Middle frontal gyrus (tissue), 1 donor: Measurements from ENCODE around the gene FOXN4.

Experiments
- DNase-seq: peaks from one replicate; pipeline ENCODE4 v3.0.0-alpha.2; 2015; ENCODE audit warnings: low spot score; ENCODE audit errors: extremely low spot score

FOXN4 gene

DNA sequence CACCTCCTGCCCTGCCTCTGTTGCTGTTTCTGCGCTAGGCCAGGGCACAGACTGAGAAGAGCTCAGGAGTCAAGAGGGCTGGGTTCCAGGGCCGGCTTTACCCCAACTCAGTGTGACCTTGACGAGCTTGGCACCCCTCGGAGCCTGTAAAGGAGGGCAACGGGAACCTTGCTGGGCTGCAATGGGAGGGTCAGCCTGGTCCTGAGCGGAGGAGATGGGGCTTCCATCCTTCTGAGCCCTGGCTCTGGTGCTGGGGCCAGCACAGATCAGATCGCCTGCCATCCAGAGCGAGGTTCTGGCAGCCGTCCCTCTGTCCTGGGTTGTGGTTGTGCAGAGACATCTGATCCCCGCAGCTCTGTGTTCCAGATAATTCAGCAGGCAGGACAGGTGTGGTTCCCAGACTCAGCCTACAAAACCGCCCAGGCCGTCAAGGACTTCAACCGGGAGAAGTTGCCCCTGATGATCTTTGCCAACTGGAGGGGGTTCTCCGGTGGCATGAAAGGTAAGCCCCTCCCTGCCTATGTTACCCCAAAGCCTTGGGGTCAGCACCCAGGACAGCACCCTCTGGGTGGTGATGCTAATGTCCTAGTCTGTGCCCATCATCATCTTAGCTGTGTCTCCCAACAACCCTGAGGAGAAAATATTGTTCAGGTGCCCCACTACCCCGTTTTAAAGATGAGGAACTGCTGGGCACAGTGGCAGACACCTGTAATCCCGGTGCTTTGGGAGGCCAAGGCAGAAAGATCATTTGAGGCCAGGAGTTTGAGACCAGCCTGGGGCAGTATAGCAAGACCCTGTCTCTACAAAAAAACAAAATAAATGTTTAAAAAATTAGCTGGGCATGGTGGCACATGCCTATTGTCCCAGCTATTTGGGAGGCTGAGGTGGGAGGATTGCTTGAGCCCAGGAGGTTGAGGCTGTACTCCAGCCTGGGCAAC, 50.2 kb downstream of the FOXN4 start:
- DNase-seq = no peak

DNA sequence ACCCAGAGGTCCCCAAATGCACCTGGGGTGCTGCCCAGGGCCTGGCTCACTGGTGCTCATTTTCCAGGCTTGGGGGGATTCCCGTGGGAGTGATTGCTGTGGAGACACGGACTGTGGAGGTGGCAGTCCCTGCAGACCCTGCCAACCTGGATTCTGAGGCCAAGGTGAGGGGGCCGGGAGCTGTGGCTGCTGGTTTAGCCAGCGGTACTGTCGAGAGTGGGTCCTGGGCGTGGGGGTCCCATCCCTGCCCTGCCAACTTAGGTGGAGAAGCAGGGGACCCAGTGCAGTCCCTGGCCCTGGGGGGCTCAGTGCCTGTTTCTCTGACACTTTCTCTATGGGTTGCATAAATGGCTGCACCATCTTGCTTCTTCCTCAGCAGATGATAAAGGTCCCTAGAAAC, 50.9 kb downstream of the FOXN4 start:
- no peak for DNase-seq

DNA sequence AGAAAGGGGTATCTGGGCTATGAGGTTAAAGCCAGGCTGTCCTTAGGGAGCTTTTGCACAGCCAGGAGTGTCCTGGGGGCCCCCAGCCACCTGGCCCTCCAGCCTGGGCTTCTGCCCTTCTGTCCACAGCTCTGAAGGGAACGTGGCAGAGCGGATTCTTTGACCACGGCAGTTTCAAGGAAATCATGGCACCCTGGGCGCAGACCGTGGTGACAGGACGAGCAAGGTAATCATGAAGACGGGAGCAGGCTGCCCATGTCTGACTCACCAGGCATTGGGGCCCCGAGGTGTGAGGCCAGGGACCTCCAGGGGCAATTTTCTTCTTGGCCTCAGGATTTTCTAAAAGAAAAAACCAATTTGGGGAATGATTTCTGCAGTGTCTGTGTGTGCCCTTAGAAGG, 53.1 kb downstream of the FOXN4 start:
- DNase-seq = no peak

DNA sequence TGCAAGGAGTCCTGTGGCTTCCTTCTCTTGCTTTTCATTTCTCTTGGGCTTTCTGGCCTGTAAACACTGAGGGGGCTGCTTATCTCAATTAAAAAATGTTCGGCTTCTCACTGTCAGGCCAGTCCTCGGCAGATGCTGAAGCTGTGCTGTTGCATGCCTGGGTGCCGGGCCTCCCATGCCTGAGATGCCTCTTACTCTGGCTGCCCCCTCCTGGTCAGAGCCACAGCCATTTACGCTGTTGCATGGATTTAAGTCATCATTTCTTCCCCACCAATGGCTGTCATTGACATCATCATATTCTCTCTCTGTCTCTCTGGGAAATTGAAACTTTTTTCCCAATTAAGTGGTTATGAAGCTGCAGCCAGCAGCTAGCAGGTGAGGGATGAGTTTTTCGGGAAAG, 53.7 kb downstream of the FOXN4 start:
- DNase-seq = no peak

DNA sequence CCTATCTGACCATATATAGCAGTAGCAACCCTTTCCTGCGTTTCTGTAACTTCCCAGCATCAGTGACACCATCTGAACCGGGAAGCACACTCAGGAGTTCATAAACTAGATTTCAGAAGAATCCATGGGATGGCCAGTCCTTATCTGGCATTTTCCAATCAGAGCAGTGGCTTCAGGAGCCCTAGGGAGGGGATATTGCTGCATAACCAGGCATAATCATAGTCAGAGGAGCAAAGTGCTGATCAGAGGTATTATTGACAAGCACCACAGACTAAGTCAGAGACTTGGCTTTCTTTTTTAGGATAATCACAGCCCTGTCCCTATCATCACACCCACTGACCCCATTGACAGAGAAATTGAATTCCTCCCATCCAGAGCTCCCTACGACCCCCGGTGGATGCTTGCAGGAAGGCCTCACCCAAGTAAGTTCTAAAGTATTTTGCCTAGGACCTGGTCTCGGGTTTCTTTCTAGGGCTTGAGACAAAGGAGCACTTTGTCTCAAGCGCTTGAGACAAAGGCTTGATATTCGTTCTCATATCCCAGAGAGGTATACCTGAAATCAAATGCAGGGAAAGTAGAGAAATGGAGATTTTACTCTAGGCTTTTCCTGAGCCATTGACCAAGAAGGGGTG, 55.1 kb downstream of the FOXN4 start:
- no peak for DNase-seq

DNA sequence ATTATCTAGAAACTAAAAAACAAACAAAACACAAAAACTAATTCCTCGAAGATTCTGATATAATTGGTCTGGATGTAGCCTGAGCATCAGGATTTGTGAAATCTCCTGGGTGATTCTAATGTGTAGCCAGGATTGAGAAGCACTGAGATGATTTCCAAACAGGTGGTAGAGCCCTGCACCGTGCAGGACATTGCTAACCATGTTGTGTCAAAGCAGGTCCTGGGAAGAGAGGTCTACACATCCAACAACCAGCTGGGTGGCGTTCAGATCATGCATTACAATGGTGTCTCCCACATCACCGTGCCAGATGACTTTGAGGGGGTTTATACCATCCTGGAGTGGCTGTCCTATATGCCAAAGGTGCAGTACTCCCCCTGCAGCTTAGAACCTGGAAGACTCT, 56.3 kb downstream of the FOXN4 start:
- DNase-seq = no peak

DNA sequence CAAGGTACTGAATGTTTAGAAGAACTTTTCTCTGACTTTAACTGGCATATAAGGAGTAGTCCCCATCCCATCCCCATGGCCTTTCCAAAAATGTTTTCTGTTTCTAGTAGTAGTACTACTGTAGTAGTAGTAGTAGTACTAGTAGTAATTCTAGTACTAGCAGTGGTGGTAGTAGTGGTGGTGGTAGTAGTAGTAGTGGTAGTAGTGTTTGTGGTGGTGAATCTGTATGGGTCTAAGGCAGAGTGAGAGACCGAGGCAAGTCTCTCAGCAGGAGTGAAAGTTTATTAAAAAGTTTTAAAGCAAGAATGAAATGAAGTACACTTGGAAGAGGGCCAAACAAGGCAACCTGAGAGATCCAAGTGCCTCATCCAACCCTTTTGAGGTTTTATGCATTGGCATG, 58.6 kb downstream of the FOXN4 start:
- DNase-seq = no peak

DNA sequence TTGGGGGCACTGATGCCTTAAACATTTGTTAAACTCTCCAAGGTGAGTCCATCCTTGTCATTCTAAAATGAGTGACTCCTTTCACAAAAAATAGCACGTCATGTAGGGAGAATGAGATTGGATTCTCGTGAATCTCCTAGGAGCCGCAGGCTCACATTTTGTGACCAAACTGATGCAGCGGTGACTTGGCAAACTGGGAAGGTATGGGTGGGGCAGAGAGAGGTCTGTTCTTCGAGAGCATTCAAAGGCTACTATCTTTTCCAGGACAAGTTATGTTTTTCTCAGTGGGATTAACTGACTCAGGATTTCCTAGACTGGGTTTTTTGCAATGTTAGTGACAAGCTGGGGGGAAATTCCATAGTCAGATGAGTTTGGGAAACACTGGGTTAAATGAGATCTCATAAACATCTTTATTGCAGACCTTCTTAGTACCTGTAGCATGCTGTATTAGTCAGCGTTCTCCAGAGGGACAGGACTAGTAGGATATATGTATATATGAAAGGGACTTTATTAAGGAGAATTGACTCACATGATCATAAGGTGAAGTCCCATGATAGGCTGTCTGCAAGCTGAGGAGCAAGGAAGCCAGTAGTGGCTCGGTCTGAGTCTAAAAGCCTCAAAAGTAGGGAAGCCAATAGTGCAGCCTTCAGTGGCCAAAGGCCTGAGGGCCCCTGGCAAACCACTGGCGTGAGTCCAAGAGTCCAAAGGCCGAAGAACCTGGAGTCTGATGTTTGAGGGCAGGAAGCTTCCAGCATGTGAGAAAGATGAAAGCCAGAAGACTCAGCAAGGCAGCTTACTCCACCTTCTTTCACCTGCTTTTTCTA, 61.0 kb downstream of the FOXN4 start:
- DNase-seq = no peak

DNA sequence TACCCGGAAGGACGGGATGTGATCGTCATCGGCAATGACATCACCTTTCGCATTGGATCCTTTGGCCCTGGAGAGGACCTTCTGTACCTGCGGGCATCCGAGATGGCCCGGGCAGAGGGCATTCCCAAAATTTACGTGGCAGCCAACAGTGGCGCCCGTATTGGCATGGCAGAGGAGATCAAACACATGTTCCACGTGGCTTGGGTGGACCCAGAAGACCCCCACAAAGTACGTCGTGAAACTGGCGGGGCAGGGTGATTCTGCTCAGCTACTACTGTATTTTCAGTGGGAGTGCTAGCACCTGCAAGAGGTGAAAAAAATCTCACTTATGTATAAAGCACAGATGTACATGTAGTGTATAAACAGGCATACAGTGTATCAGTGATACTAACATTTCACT, 62.9 kb downstream of the FOXN4 start:
- DNase-seq = no peak

DNA sequence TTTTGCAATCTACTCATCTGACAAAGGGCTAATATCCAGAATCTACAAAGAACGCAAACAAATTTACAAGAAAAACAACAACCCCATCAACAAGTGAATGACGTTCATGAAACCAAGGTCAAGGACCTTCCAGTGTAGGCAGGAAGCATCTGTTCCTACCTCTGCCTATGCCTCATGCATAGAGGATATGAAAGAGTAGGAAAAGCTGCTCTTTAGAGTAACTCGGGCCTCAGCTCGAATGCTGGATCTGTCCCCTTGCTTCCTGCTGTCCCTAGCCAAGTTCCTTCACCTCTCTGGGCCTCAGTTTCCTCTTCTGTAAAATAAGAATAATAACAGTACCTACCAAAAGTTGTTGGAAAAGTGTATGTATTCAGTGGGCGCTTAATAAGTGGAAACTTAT, 65.0 kb downstream of the FOXN4 start:
- DNase-seq = no peak

DNA sequence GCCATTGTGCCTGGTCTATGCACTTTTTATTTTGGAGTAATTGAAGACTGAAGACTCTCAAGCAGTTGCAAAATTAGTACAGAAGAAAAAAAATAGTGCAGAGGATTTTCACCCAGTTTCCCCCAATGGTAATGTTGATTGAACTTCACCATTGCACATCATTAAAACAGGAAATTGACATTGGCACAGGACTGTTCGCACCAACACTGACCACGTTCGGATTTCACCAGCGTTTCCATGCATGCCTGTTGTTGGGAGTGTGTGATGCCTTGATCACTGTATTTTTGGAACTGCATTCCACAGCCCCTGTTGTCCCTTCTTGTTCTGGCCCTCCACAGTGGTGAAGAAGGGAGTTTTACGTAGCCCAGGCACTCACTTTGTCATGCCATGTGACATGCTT, 67.1 kb downstream of the FOXN4 start:
- no peak for DNase-seq

DNA sequence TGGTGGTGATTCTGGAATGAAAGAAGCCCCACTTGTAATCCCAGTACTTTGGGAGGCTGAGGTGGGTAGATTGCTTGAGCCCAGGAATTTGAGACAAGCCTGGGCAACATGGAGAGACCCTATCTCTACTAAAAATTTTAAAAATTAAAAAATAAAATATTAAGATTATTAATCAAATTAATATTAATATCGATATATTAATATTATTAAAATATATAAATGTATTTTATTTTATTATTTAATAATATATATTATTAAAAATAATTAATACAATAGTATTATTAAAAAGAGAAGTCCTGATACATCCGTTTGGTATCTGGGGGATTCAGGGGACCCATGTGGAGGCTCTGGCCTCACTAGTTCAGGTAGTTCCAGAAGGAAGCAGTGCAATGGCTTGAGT, 68.7 kb downstream of the FOXN4 start:
- no peak for DNase-seq

DNA sequence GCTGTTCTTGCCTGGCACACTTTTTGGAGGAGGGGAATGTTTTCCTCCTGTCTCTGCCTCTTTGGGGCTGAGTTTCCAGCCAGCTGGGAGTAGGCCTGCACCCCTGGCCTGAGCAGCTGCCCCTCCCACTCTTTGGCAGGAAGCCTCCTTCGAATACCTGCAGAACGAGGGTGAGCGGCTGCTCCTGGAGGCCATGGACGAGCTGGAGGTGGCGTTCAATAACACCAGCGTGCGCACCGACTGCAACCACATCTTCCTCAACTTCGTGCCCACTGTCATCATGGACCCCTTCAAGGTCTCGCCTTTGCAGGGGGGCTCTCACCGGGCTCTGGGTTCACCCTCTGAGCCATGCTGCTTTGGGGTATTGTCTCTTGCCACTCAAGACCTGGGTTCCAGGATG, 69.4 kb downstream of the FOXN4 start:
- no peak for DNase-seq

DNA sequence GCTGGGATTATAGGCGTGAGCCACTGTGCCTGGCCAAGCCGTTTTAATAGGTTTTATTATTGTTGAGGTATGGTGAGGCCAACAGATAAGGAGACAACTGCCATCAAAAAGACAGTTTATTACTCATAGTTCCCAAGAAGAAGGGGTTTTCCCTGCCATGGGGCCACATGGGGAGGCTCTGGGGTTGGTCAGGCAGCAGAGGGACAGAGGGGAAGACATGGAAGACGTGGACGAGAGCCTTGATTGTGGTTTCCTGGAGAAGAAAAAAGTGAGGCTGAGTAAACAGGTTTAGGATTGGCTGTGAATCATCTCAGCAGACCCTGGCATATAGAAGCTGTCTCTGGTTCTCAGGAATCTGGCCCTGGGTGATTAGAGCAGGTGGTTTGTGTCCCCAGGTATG, 69.9 kb downstream of the FOXN4 start:
- DNase-seq = no peak

DNA sequence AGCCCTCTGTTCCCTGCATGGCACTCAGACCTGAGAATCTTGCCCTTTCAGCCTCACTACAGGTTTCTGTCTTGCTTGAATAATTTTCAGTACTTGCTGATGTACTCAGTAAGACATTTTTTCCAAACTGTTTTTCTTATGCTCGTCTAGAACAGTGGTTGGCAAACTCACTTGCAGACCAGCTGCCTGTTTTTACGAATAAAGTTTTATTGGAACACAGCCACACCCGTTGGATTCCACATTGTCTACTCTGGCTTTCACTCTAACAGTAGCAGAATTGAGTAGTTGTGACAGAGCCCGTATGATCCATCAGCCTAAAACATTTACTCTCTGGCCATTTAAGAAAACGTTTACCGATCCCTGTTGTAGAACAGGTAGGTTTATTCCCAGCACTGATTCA, 72.8 kb downstream of the FOXN4 start:
- no peak for DNase-seq

DNA sequence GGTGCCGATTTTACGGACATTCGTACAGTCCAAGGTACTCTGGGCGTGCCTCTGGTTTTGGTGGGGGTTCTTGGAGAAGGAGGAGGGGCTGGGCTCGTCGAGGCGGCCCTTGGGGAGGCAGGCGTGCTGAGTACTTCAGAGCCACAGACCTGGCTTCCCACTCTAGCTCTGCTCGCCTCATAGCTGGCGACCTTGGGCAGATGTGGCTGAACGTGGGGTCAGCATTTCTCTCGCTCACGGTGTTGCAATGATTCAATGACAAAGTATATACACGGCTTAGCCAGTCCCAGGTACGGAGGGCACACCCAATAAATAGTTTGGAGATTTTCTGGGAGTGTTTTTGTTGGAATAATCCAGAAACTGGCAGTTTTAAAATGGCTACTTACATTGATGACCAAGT, 75.1 kb downstream of the FOXN4 start:
- no peak for DNase-seq

DNA sequence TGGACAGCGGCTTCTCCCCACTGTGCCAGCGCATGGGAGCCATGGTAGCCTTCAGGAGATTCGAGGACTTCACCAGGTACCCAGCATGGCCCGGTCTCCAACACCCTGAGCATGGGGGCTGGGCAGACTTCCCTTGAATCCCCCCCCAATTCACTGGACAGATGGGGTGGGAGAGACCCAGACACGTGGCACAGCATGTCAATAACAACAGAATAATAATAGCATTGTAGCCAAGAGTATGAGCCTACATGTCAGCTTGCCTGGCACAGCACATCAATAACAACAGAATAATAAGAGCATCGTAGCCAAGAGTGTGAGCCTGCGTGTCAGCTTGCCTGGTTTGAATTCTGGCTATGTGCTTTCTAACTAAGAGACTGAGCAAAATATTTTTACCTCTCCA, 76.4 kb downstream of the FOXN4 start:
- peak; percentile 25 for DNase-seq

DNA sequence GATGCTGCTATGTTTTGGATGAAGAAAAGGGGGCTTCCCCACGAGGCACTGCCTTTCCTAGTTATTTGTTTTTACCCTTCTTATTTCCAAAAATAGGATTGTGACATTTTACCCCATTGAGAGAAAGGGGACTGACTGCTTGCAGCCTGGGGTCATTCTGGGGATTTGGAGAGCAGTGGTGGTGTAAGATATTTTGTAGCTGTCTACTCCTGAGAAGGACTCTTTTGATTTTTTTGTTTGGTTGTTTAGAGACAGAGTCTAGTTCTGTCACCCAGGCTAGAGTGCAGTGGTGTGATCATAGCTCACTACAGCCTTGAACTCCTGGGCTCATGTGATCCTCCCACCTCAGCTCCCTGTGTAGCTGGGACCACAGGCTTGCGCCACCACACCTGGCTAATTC, 78.9 kb downstream of the FOXN4 start:
- no peak for DNase-seq

DNA sequence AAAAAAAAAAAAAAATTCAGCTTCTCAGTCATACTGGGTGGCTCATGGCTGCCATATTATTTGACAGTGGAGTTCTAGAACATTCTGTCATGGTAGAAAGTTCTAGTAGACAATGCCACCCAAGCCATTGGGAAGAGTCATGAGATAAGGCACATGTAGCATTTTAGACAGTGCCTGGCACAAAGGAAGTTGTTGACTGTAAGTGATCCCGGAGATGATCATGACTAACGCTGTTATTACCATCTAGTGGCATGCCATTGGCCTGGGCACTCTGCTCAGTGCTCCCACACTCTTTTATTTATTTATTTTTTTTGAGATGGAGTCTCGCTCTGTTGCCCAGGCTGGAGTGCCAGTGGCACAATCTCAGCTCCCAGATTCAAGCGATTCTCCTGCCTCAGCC, 80.4 kb downstream of the FOXN4 start:
- no peak for DNase-seq
